Brain microvascular endothelial cell (primary cell): Measurements from ENCODE around the gene DTNB.
"Not testable (repeated sequence)": the region's sequence is repeated elsewhere in the genome, so short reads cannot be mapped to it uniquely, and the experiment has no call there.

ENCODE experiments used
- DNase-seq: peaks from one replicate; pipeline ENCODE4 v3.0.0-alpha.2; 2020
- H3K27ac ChIP-seq: fragments of 250-450 bp; sonication (Bioruptor Pico); 2 replicates; pipeline ENCODE4 v1.5.1; 2020; ENCODE audit warnings: mild to moderate bottlenecking, moderate library complexity
- H3K27me3 ChIP-seq: fragments of 250-450 bp; sonication (Bioruptor Pico); replicated peaks from 2 replicates; pipeline ENCODE4 v1.5.1; 2020; ENCODE audit warnings: mild to moderate bottlenecking
- H3K36me3 ChIP-seq: fragments of 250-450 bp; sonication (Bioruptor Pico); replicated peaks from 2 replicates; pipeline ENCODE4 v1.5.1; 2020; ENCODE audit warnings: mild to moderate bottlenecking
- H3K4me3 ChIP-seq: 2 replicates; pipeline ENCODE4 v1.5.1; 2011; ENCODE audit warnings: low read depth, mild to moderate bottlenecking, control low read depth, low read length, moderate library complexity
- CTCF ChIP-seq: IDR thresholded peaks from 2 replicates; pipeline ENCODE4 v1.5.1; 2011; ENCODE audit warnings: low read depth, mild to moderate bottlenecking, moderate library complexity, low read length, control low read depth, inconsistent platforms; ENCODE audit errors: missing control alignments
- in situ Hi-C: cut with HindIII; loops from 2 replicates; pipeline ENCODE4 v1.10.0; 2017; ENCODE audit warnings: low sequenced_read_pairs, low pct_ligation_motif_present

Gene DTNB

GRCh38 chr2:25666218-25666617, 7.2 kb downstream of the DTNB start:
- TF ChIP-seq CTCF: no peak
- no peaks in the 10 kb centered on the region for H3K27me3 ChIP-seq
- DNase-seq: no peak
- in situ Hi-C loops: no loop called here
- no peaks in the 10 kb centered on the region for H3K36me3 ChIP-seq
- H3K4me3 ChIP-seq: no peak overlapping the region
- H3K27ac ChIP-seq: no peak overlapping the region

GRCh38 chr2:25665429-25665828, 7.9 kb downstream of the DTNB start:
- H3K4me3 ChIP-seq, H3K36me3 ChIP-seq, H3K27me3 ChIP-seq, H3K27ac ChIP-seq, DNase-seq, in situ Hi-C loops: not testable (repeated sequence)

- in situ Hi-C loops: no loop called here
- no peaks in the 10 kb centered on the region for H3K36me3 ChIP-seq
These were observed 8.4 kb downstream of the DTNB start for GRCh38 chr2:25664965-25665307.

GRCh38 chr2:25664183-25664964, 9.0 kb downstream of the DTNB start:
- in situ Hi-C loops: no loop called here
- Histone ChIP-seq H3K4me3 (no peak overlapping the region), H3K27me3 (no peaks in the 10 kb centered on the region), H3K36me3 (no peaks in the 10 kb centered on the region), H3K27ac (no peak overlapping the region)
- peak; percentile 62 for DNase-seq
- peak; percentile 89 for TF ChIP-seq CTCF

More at GRCh38 chr2:25664965-25665307, 8.4 kb downstream of the DTNB start:
- no peak for DNase-seq
- no peak overlapping the region for H3K4me3 ChIP-seq
- no peak for TF ChIP-seq CTCF
- H3K27ac ChIP-seq: no peak overlapping the region
- no peaks in the 10 kb centered on the region for H3K27me3 ChIP-seq

GRCh38 chr2:25655316-25655715, 18.1 kb downstream of the DTNB start:
- H3K36me3 ChIP-seq: no peaks in the 10 kb centered on the region
- H3K27me3 ChIP-seq: no peaks in the 10 kb centered on the region
- DNase-seq: no peak
- in situ Hi-C loops: no loop called here
- no peak for TF ChIP-seq CTCF
- no peak overlapping the region for H3K4me3 ChIP-seq
- no peak overlapping the region for H3K27ac ChIP-seq

- no peaks in the 10 kb centered on the region for H3K27me3 ChIP-seq
- H3K4me3 ChIP-seq: no peak overlapping the region
- in situ Hi-C loops: no loop called here
- H3K27ac ChIP-seq: no peak overlapping the region
- TF ChIP-seq CTCF: no peak
- no peak for DNase-seq
- no peaks in the 10 kb centered on the region for H3K36me3 ChIP-seq
These were observed 18.6 kb downstream of the DTNB start for GRCh38 chr2:25654801-25655200.
